GM03348 (cell line): ENCODE measurements around the gene CCDC6.
A peak's percentile ranks its signal among the peaks of the same experiment; 100 is the strongest.

ENCODE experiments used
- DNase-seq: peaks from one replicate; pipeline ENCODE4 v3.0.0; 2012; ENCODE audit warnings: low spot score

CCDC6 gene

DNA sequence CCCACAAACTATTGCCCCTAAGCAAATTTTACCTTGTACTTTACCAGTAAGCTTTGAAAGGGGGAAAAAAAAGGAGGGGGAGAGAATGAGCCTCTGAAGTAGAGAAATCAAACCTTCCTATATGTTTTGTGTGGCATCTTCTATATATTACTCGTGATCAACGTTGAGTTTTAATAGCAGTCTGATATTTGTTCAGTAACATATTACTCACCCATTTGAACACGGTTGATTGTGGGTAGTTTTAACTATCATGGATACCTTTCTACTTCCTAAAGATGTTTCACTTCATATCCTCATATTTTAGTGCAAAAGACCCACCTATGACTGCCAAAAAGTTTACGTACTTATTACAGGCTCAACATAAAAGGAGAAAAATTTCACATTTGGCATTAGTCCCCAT, 54.5 kb downstream of the CCDC6 start:
- DNase-seq: no peak

DNA sequence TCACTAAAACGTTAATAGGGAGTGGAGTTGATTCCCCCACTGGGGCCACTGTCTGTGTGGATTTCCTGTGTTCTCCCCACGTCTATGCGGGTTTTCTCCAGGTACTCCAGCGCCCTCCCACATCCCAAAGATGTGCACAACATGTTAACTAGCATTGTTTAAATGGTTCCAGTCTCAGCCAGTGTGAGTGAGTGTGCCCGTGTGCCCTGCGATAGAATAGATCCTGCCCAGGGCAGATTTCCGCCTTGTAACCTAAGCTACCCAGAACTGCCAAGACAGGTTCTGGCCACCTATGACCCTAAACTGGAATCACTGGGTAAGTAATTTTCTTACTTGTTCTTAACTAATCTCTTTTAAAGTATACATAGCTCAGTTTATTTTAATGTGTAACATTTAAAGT, 58.5 kb downstream of the CCDC6 start:
- no peak for DNase-seq

DNA sequence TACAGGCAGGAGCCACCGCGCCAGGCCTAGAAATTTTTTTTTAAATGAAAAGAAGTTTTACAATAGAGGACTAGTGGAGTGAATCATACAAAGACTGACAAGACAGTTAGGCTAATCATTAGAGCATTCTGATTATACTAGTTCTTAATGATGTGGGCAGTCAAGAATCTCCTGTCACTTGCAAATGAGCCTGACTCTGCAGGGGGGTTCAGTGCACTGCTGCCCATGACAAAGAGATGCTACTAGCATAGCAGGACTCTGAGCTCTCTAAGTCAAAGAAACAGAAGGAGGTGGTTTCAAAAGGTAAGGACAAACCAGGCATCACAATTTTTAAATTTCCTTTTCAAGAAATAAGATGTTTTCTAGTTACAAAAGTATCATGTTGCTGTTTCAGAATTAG, 59.0 kb downstream of the CCDC6 start:
- no peak for DNase-seq

DNA sequence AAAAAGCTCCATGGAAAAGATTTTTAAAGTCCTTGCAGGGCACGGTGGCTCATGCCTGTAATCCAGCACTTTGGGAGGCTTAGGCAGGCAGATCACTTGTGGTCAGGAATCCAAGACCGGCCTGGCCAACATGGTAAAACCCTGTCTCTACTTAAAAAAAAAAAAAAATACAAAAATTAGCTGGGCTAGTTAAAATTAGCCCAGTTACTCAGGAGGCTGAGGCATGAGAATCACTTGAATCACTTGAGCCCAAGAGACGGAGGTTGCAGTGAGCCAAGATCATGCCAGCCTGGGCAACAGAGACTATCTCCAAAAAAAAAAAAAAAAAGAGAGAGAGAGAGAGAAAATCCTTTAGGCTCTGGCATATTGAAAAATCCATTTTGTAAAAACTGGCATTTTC, 61.9 kb downstream of the CCDC6 start:
- no peak for DNase-seq

DNA sequence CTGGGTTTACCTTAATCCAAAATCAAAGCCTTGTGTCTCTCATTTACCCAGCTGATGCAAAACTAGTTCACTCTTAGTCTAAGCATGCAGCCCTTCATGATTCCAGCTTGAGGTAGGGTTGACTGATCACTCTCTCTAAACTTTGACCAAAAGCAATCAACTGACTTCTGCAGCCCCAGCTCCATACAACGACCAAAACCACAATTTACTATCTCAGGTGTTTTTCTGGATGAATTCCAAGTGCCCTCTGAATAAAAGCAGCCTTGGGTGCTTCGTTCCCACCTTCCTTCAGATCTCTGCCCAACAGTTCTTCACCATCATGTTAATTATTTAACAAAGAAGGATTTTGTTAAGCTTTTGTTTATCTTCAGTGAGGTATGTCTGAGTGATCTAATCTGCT, 62.6 kb downstream of the CCDC6 start:
- DNase-seq: no peak

DNA sequence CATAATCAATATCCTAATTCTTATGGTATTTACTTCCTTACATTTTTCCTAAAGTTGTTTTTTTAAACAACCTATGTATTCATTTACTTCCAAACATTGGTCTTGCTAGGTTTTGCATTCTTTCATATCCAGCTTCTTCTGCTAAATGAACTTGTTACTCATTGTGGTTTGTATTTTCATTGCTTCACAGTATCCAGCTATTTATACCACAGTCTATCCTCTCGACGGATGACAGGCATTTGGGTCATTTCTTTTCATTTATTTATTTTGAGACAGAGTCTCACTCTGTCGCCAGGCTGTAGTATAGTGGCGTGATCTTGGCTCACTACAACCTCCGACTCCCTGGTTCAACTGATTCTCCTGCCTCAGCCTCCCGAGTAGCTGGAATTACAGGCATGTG, 66.8 kb downstream of the CCDC6 start:
- DNase-seq: peak; percentile 77

DNA sequence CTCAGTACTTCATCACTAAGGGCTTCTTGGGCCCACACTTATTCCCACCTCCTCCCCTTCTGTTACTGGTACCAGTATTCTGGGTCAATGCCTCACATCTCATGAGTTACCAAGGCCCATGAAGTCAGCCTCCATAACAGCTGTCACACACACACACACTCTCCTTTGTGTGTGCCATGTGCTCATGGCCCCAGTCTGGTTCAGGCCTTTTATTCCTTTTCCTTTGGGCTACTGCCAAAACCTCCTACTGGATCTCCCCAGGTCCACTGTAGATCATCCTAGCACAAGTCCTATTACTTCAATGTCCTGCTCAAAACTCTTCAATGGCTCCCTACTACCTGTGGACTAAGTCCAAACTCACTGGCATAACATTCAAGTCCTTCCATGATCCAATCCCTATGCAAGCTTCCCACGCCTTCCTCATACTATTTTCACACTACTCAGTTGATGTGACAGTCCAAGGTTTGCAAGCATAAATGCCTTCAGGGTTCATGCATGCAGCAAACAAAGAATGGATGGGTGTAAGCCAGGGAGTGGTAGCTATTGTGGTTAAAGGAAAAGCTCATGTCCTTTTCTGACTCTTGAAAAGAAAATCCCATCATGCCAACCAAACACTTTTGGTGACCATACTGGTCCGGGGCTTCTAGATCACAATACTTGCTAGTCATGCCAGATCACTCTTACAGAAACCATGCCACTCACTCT, 68.1 kb downstream of the CCDC6 start:
- DNase-seq: no peak

DNA sequence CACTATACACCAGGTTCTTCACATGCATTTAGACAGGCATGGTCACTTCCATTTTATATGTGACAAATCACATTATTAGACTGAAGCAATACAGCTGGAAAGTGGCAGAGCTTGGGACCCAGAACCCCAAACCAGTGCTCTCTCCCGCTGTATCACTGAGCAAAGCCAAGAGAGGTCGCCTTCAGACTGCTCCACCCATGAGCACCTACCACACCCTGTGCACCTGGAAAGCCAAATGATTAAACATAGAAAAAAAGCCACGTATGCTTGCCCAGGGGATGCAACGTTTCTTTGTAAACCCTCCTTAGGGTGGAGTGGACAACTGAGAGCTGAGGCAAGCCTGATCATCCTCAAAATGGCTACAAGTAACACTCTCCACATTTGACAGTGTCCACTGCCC, 72.5 kb downstream of the CCDC6 start:
- DNase-seq: no peak

DNA sequence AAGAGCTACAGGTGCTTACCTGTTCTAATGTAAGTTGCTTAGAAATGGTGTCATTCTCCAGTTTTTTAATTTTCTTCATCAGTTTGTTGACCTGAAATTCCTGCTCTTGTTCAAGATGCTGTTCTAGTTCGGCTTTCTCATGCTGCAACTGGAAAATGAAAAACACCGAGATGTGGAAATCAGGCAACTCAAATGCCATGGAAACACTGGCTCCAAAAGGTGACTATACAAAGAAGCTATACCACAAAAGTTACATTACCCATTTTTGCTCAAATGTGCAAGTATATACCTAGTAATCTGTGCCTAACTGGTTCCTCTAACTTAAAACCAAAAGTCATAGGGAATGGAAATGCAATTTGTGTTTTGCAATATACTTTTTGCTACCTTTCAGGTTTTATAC, 73.8 kb downstream of the CCDC6 start:
- no peak for DNase-seq

DNA sequence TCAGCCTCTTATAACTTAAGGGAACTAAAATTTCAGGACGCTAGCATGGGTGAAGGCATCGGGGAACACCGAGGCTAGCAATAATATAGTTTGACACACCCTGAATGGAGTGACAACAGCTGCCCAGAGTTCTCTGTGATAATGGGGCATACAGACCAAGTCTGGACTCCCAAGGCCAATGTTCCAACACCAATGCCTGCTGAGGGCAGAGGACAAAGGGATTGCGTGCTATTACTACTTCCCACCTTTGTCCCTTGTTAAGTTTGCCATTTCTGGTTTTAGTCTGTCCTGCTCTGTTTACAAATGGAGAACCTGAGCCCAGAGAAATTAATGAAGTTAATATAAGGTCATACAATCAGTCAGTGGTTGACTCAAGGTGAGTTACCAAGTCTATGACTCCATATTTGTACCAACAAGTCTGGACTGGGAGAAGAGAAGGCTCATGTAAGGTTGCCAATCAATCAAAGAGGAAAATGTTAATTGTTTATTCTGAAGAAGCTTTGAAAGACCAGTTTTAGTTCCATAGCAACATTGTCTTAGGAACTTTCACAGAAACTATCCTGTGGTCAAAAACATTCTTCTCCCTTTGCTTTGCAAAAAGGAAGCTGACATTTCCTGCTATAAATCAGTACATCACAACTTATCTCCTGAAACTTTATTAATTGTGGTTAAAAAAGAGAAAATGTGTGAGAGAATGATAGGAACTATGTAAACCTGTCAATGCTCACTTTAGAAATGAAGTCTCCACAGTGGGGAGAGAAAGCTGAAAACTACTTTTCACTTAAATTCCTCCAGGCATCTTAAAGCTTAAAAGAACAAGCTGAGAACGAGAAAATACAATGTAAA, 74.5 kb downstream of the CCDC6 start:
- no peak for DNase-seq

DNA sequence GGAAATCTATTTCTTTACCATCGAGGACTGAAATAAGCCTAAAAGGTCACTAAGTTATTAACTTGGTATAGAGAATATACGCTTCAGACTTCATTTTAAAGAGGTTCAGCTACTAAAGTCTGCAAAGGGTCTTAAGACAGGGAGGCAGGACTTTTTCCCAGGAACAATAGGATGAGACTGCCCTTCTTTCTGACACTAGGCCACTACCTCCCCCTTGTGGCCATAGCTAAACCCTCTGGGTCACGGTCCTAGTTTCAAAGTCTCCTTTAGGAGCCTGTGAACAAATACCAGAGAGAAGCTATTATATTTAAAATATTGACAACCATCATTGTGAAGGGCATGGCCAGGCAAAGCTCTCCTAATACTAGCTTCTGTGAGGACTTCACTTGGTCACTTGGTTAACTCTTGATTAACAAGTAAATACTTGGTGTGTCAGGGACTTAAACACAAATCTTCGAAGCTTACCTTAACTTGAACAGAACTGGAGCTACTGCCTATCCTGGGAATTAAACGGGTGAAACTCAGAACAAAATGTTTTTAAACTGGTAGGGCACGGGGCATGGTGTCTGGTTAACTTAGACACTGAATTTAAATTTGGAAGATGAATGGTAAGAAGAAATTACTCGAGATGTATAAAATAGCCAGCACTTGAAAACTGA, 75.6 kb downstream of the CCDC6 start:
- peak; percentile 72 for DNase-seq

DNA sequence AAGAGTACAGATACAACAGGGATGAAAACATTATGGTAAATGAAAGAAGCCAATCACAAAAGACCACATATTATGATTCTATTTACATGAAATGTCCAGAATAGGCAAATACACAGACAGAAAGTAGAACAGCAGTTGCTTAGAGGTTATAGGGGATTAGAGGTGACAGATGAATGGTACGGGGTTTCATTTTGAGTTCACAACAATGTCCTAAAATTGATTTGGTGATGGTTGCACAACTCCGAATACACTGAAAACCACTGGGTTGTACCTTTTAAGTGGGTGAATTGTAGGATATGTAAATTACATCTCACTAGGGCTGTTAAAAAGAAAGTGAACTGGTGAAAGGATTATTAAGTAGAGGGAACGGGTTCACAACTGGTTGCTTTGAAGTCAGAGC, 76.8 kb downstream of the CCDC6 start:
- no peak for DNase-seq

DNA sequence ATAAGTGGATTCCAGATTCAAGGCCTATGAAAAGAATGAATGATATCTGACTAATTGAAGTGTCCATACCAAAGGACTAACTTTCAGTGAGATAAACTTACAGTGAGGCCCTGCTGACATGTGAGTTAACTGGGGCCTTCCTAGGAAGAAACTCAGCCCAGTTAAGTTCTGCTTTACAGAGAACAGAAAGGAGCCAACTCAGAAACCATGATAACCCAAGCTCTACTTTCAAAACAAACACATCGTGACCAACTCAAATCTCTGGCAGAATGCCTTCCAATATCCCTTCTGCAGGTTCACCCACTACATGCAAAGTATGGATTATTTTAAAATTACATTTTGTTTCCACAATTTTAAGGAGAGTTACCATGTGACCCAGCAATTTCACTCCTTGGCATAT, 77.3 kb downstream of the CCDC6 start:
- no peak for DNase-seq

DNA sequence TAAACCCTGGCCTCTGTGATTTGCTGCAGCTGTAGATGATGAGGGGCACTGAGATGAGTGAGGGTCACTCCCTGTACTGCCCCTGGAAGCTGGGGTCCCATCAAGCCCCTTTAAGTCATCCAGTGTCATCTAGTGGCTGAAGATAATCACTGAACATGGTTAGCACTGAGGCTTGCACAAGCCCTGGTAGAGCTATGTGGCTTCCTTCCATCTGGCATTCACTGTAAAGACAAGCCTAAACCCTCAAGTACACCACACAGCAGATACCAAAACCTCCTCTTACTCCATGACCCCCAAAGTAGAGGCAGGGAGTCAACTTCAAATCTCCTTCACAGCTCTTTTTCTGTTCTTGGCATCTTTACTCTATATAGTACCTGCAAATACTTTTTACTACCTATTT, 80.4 kb downstream of the CCDC6 start:
- peak; percentile 19 for DNase-seq

DNA sequence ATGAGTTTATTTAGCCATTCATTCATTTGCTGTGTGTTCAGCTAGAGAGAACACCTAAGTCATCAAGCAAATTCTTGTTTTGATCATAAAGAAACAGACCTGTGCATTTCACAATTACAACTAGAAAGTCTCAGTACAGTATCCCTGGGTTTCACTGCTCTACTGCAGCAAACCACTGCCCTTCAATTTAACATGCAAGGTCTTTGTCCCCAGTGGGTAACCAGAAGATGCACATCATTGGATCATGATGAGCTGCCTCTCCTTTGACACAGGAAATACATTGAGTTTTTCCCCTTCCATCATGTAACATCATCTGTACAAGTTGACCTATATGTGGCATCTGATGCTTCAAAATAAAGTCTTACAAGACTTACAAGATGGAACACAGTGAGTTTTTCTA, 82.6 kb downstream of the CCDC6 start:
- DNase-seq: no peak

DNA sequence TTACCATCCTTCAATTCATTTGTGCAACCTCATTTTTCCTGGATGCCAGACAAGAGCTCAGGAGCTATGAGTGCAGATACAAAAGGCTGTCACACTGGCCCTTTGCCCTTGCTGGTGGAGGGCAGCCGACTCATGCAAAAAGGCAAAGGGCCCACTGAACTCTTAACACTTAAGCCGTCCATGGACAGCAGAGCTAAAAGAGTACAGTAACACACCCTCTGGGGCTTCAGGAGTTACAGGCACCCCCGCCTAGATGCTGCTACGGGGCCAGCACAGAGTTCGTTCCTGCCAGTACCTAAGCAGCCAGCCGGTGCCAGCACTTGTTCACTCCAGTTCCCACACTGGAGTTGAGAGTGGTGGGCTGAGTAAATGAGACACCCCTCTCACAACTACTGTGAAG, 83.2 kb downstream of the CCDC6 start:
- no peak for DNase-seq

DNA sequence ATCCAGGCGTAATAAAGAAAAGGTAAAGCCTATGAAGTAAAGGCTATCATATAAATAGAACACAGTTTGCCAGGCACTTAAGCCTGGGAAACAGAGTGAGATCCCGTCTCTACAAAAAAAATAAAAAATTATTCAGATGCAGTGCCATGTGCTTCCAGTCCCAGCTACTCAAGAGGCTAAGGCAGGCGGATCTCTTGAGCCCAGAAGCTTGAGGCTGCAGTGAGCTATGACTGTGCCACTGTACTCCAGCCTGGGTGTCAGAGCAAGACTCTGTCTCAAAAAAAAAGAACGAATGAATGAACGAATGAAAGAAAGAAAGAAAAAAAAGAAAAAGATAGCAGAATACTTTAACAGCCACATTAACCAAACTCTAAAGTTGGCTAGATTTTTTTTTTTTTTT, 85.9 kb downstream of the CCDC6 start:
- no peak for DNase-seq

DNA sequence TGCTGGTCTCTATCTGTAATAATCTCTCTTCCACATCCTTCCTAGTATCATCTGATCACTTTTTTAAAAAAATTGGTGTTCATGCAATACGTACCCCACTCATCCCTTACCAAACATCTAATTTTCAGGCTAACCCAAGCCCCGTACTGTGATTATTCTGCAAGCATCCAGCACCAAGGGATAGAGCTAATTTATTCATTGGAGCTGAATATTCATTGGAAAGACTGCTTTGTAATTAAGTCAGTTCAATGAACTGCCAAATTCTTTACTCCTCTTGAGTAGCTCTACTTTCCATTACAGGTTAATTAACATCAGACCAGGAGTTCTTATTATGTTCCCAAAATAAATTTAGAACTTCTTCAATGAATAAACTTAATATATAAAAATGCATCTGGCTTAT, 86.7 kb downstream of the CCDC6 start:
- DNase-seq: no peak

DNA sequence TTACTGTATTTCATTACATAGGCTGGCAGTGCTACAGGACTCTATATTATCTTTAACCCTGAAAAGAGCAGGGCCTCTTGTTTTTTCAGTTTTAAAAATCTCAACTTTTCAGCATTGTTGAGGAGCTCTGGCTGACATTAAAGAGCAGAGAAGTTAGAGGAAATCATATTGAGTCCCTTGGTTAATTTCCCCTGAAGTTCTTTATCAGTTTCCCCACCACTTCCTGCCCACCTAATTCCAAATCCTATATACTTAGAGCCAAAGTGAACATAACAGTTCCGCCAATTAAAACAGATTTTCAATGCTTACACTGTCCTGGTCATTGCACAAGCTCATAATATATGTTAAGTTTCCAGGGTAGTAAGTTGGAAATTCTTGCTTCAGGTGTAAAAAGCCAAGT, 87.1 kb downstream of the CCDC6 start:
- DNase-seq: no peak

DNA sequence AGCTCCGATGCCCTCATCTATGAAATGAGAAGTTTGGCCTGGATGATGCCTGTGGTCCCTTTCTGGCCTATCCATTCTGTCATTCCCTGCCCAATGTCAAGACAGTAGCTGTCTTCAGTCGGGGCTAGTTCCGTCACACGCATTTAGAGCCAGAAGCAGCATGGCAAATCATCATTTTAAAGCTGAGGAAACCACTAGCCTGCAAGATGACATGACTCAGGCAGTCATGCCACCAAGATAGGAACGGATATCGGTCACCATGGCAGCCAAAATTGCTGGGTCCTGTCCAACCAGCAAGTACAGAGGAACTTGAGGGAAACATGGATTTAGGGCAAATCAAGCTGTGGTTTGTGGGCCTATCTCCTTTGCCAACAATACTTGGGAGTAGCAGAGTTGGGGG, 88.6 kb downstream of the CCDC6 start:
- DNase-seq: no peak

DNA sequence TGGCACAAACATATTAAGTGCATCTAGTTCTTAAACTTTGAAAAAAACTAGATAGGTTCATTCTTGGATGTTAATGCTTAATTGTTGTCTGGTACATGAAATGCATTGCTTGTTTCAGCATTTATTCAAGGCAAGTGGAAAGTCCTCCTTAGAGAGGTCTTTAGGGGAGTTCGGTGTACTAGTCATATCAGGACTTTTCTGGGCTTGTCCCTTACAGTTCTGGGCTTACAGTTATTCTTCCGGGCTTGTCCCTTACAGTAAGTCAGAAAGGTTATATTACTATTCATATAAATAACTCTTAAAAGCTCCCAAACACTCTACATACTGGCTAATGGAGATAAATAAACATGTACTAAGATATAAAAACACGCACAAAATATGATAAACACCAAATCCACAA, 91.5 kb downstream of the CCDC6 start:
- no peak for DNase-seq

DNA sequence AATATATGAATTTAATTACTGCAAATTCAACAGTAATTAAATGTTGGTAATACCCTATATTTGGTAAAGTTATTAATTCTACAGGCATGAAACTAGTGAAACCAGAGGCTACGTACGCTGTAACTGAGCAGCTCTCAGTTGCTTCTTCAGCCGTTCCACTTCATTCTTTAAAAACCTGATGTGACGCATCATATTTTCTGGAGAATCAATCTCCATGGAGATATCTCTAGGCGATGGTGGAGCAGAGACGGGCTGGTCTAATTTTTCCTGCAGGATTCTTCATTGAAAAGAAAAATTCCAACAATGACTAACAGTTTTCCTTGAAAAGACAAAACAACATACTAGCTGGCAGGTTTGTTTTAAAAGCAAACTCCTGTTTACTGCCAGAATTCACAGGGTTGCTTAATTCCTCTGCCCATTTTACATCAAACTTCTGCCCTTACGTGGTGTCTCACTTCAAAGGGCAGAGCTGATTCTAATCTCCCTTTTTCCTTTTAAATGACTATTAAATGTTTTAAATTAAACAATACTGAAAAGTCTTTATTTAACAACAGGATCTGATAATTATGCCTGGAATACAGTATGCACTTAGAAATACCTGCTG, 93.7 kb downstream of the CCDC6 start:
- DNase-seq: no peak

DNA sequence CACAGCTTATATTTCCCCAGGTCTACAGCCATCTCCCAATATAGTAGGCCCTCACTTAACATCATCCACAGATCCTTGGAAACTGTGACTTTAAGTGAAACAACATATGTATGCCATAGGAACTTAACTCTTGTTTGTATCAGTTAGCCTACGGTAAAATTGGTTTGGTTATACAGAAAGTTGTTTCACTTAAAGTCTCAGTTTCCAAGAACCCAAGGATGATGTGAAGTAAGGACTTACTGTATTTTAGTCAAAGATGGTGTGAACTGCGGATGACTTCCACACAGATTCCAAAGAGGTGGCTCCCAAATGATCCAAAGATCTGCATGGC, 96.7 kb downstream of the CCDC6 start:
- no peak for DNase-seq
